DOHH2 (cell line): Measurements from ENCODE around the gene MZT2A.
"Not testable (repeated sequence)": the region's sequence is repeated elsewhere in the genome, so short reads cannot be mapped to it uniquely, and the experiment has no call there.

ENCODE experiments used
- H3F3A ChIP-seq: fragments of 200-600 bp; sonication (generic), shearing (Covaris generic); 2 replicates; pipeline ENCODE4 v1.6.0; 2016; ENCODE audit warnings: antibody characterized with exemption, mild to moderate bottlenecking; ENCODE audit not compliant: control insufficient read depth, insufficient read depth
- H3K27ac ChIP-seq: fragments of 200-600 bp; sonication (generic); 2 replicates; pipeline ENCODE4 v1.5.1; 2014; ENCODE audit warnings: low read depth, mild to moderate bottlenecking, low read length, moderate library complexity
- H3K27me3 ChIP-seq: fragments of 200-600 bp; sonication (generic); 2 replicates; pipeline ENCODE4 v1.6.1; 2014; ENCODE audit warnings: mild to moderate bottlenecking, low read length, mixed read lengths; ENCODE audit not compliant: control insufficient read depth
- H3K36me3 ChIP-seq: fragments of 200-600 bp; sonication (generic); 2 replicates; pipeline ENCODE4 v1.6.1; 2014; ENCODE audit warnings: mild to moderate bottlenecking, low read length, moderate library complexity, mixed read lengths; ENCODE audit not compliant: control insufficient read depth
- H3K4me1 ChIP-seq: fragments of 200-600 bp; sonication (generic); 2 replicates; pipeline ENCODE4 v1.6.1; 2014; ENCODE audit warnings: mild to moderate bottlenecking, low read length, mixed read lengths; ENCODE audit not compliant: control insufficient read depth
- H3K4me2 ChIP-seq: fragments of 200-600 bp; sonication (generic); 2 replicates; pipeline ENCODE4 v1.6.0; 2014; ENCODE audit warnings: mild to moderate bottlenecking, low read length, moderate library complexity
- H3K4me3 ChIP-seq: fragments of 200-600 bp; sonication (generic); 2 replicates; pipeline ENCODE4 v1.5.1; 2014; ENCODE audit warnings: mild to moderate bottlenecking, low read length, mixed read lengths
- H3K79me2 ChIP-seq: fragments of 200-600 bp; sonication (generic); 2 replicates; pipeline ENCODE4 v1.6.1; 2014; ENCODE audit warnings: mild to moderate bottlenecking, low read length, mixed read lengths; ENCODE audit not compliant: control insufficient read depth
- H3K9me2 ChIP-seq: fragments of 200-600 bp; sonication (generic); replicated peaks from 2 replicates; pipeline ENCODE4 v1.6.1; 2014; ENCODE audit warnings: mild to moderate bottlenecking, low read length, mixed read lengths; ENCODE audit not compliant: control insufficient read depth
- H3K9me3 ChIP-seq: fragments of 200-600 bp; sonication (generic); 2 replicates; pipeline ENCODE4 v1.6.1; 2014; ENCODE audit warnings: antibody characterized with exemption, low read length, mixed read lengths; ENCODE audit not compliant: control insufficient read depth, insufficient read depth
- H4K20me1 ChIP-seq: fragments of 200-600 bp; sonication (generic); 2 replicates; pipeline ENCODE4 v1.6.0; 2014; ENCODE audit warnings: low read depth, mild to moderate bottlenecking, antibody characterized with exemption, low read length, moderate library complexity; ENCODE audit not compliant: control insufficient read depth, insufficient read depth
- TF ChIP-seq, protein P1 (sequence below): fragments of 200-600 bp; sonication (generic); IDR thresholded peaks from one replicate; pipeline ENCODE4 v1.5.1; 2014; ENCODE audit warnings: antibody characterized with exemption, mild to moderate bottlenecking, low read depth, low read length; ENCODE audit not compliant: poor library complexity, severe bottlenecking

MZT2A gene

DNA sequence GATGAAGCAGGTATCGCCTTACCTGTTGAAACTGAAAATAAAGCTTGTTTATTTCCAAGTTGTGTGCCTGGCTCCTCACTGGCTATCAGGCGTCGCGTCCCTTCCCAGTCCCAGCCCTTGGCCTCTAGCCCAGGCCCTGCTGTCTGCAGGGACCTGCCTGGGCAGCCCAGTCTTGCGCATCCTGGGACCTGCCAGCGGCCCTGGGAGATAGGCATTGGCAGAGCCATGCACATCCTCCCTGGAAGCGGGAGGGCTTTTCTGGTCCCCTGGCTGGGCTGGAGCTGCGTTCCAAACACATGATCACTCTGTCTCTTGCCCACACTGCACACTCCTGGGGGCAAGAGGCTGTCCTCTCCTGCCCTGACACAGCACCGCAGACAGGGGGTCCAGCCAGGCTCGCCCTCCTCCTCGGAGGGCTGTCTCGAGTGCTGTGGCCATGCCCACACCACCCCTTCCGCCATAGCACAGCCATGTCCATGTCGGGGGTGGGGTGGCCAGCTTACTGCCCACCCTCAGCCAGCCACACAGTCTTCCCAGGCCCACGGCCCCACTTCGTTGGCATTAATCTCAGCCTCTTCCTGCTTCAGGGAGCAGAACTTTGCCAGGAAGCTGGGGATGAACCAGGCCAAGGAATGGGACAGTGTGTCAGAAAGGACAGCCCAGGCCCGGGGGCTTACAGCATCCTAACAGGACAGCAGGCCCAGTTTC is 41.6 kb upstream of the MZT2A start:
- not testable (repeated sequence) for H3K27me3 ChIP-seq, H3K9me3 ChIP-seq, H3K4me1 ChIP-seq, H3F3A ChIP-seq, H4K20me1 ChIP-seq, H3K4me3 ChIP-seq, H3K4me2 ChIP-seq, H3K27ac ChIP-seq, H3K9me2 ChIP-seq, H3K36me3 ChIP-seq, H3K79me2 ChIP-seq

DNA sequence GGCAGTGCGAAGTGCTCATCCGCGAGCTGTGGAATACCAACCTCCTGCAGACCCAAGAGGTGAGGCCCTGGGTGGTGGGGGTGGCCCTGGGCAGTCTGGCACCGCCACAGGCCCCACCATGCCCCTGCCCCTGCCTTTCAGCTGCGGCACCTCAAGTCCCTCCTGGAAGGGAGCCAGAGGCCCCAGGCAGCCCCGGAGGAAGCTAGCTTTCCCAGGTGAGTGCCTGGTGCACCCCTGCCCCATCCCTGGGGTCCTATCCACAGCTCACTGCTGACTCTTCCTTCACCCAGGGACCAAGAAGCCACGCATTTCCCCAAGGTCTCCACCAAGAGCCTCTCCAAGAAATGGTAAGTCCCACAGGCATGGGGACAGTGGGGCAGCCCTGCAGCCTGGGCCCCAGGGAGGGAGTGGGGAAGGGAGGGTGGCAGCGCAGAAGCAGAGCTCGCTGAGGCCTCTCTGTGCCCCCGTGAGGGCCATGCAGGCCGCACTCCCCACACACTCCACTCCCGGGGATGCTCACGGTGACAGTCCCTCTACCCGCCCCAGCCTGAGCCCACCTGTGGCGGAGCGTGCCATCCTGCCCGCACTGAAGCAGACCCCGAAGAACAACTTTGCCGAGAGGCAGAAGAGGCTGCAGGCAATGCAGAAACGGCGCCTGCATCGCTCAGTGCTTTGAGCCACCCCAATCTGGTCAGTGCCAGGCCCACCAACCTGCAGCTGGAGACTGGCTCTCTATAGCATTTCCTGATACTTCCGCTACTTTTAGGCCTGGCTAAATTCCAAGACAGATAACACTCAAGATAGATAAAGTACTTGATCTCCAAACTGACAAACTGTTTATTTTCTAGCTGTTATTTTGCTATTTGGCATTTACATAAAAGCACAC is 40.8 kb upstream of the MZT2A start:
- H3K4me2 ChIP-seq, H3K79me2 ChIP-seq, H3K9me2 ChIP-seq, H3K27ac ChIP-seq, H3K36me3 ChIP-seq, H4K20me1 ChIP-seq, H3K4me1 ChIP-seq, H3K9me3 ChIP-seq, H3F3A ChIP-seq, H3K27me3 ChIP-seq, H3K4me3 ChIP-seq: not testable (repeated sequence)

DNA sequence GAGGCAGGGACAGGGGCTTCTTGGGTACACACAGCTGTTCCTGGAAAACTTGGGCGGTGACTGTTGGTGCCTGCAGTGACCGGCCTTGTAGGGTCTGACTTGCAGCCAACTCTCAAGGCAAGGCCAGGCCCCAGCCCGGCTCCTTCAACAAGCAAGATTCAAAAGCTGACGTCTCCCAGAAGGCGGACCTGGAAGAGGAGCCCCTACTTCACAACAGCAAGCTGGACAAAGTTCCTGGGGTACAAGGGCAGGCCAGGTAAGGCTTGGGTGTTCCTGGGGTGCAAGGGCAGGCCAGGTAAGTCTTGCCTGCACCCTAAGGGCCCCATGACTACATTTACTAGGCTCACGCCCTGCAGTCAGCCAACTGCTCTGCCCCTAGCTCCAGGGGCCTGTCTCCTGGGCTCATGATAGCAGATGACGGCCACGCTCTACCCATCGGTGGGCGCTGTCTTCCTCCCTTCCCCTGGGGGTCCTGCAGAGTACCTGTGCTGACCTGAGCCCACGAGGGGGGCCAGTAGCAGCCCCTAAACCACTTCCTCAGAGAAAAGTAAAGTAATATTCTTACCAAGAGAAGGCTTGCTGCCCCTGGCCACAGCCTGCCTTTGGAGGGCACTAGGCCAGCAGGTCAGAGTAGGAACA is 39.5 kb upstream of the MZT2A start:
- not testable (repeated sequence) for H3K27me3 ChIP-seq, H3K9me2 ChIP-seq, H3K9me3 ChIP-seq, H3F3A ChIP-seq, H3K4me2 ChIP-seq, H3K36me3 ChIP-seq, H3K4me3 ChIP-seq, H3K27ac ChIP-seq, H3K79me2 ChIP-seq, H4K20me1 ChIP-seq
- H3K4me1 ChIP-seq, result peaks cover 14% of the 10 kb centered on the region

- not testable (repeated sequence) for H3F3A ChIP-seq, H3K9me2 ChIP-seq, H3K27me3 ChIP-seq, H3K79me2 ChIP-seq, H3K4me3 ChIP-seq, H4K20me1 ChIP-seq, H3K27ac ChIP-seq, H3K36me3 ChIP-seq, H3K4me2 ChIP-seq, H3K9me3 ChIP-seq
- TF ChIP-seq, protein P1, sequence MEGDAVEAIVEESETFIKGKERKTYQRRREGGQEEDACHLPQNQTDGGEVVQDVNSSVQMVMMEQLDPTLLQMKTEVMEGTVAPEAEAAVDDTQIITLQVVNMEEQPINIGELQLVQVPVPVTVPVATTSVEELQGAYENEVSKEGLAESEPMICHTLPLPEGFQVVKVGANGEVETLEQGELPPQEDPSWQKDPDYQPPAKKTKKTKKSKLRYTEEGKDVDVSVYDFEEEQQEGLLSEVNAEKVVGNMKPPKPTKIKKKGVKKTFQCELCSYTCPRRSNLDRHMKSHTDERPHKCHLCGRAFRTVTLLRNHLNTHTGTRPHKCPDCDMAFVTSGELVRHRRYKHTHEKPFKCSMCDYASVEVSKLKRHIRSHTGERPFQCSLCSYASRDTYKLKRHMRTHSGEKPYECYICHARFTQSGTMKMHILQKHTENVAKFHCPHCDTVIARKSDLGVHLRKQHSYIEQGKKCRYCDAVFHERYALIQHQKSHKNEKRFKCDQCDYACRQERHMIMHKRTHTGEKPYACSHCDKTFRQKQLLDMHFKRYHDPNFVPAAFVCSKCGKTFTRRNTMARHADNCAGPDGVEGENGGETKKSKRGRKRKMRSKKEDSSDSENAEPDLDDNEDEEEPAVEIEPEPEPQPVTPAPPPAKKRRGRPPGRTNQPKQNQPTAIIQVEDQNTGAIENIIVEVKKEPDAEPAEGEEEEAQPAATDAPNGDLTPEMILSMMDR, result peak; percentile 17
- peaks cover 14% of the 10 kb centered on the region for H3K4me1 ChIP-seq
These were observed 38.6 kb upstream of the MZT2A start for GRCh38 chr2:131530626-131531344.

- H3K9me2 ChIP-seq, H3K27me3 ChIP-seq, H3K27ac ChIP-seq, H3F3A ChIP-seq, H3K36me3 ChIP-seq, H3K9me3 ChIP-seq, H3K79me2 ChIP-seq, H4K20me1 ChIP-seq: not testable (repeated sequence)
- H3K4me3 ChIP-seq, result peak overlapping the region; percentile 79; the same call in 1 of the 2 replicates
- H3K4me1 ChIP-seq, result peaks cover 14% of the 10 kb centered on the region
- peak overlapping the region; percentile 79 for H3K4me2 ChIP-seq
These were observed 37.8 kb upstream of the MZT2A start for GRCh38 chr2:131529864-131530445.

- H3F3A ChIP-seq, H3K36me3 ChIP-seq, H3K27me3 ChIP-seq, H3K9me3 ChIP-seq, H4K20me1 ChIP-seq, H3K79me2 ChIP-seq, H3K9me2 ChIP-seq: not testable (repeated sequence)
- H3K4me2 ChIP-seq, result peak overlapping the region; percentile 79
- H3K27ac ChIP-seq, result peak overlapping the region; percentile 28
- H3K4me1 ChIP-seq, result peaks cover 14% of the 10 kb centered on the region
- peak overlapping the region; percentile 79 for H3K4me3 ChIP-seq
These were observed 37.0 kb upstream of the MZT2A start for GRCh38 chr2:131528981-131529863.
